Lower lobe of right lung (tissue), 2 donors: ENCODE results near the gene MESP2. TPM values are rescaled to one million over a fixed set of nuclear protein-coding genes. Genes with fewer than 3 reads are reported as not detected.

Experiments
- ATAC-seq, 2 donors: fragments of 200-7000 bp; cut with Tn5 transposase; one replicate each; pipeline ENCODE4 v1.9.1; 2020 to 2022; ENCODE audit warnings: mild to moderate bottlenecking in 2 of 2, moderate library complexity in 2 of 2
- DNase-seq: peaks from one replicate; pipeline ENCODE4 v3.0.0-alpha.2; 2020
- H3K27ac ChIP-seq: fragments of 200-600 bp; one replicate; pipeline ENCODE4 v1.8.0; 2022
- H3K27me3 ChIP-seq: fragments of 200-600 bp; one replicate; pipeline ENCODE4 v1.8.0; 2022; ENCODE audit warnings: low read depth
- H3K36me3 ChIP-seq: fragments of 200-600 bp; one replicate; pipeline ENCODE4 v1.8.0; 2022; ENCODE audit warnings: mild to moderate bottlenecking
- H3K4me1 ChIP-seq: fragments of 200-600 bp; one replicate; pipeline ENCODE4 v1.8.0; 2022
- H3K4me3 ChIP-seq: fragments of 200-600 bp; one replicate; pipeline ENCODE4 v1.8.0; 2022; ENCODE audit warnings: mild to moderate bottlenecking
- H3K9me3 ChIP-seq: fragments of 200-600 bp; one replicate; pipeline ENCODE4 v1.8.0; 2022
- CTCF ChIP-seq: fragments of 200-600 bp; IDR thresholded peaks from one replicate; pipeline ENCODE4 v1.8.0; 2022; ENCODE audit warnings: antibody characterized with exemption, mild to moderate bottlenecking
- intact Hi-C: fragments of 100-400 bp; cut with DNase I; formaldehyde crosslinking; loops from one replicate; pipeline ENCODE4 v1.11.0; 2022
- total RNA-seq: library from RNA; stranded (reverse); fragmentation: NEBNext Ultra II Directional; extraction: Animal tissue kit (Norgen Biotek cat#: 25700); gene quantifications from one replicate; pipeline ENCODE4 v1.2.1, GENCODE V29; 2021
- donor health status: DM: no; HTN: yes; CAD: no; lungs with severe emphysema.

MESP2 gene
- total RNA-seq, 1 donor from 2014 or later: not detected

DNA sequence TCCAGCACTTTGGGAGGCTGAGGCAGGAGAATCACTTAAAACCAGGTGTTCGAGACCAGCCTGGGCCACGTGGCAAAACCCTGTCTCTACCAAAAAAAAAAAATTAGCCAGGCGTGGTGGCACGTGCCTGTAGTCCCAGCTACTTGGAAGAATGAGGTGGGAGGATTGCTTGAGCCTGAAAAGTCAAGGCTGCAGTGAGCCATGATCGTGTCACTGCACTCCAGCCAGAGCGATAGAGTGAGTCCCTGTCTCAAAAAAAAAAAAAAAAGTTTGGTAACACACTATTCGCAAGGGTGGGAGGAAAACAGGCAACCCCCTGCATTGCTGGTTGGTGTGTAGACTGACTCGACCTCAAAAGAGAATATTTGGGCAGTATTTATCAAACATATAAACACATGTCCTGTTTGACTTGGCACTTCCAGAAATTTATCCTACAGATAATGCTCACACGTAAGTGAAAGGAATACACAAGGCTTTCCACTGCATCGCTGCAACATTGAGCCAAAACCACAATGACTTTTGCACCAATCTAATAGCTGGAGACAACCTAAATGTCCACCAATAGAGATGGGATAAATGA is 41.7 kb downstream of the MESP2 start:
- Histone ChIP-seq H3K27ac (no peak overlapping the region), H3K27me3 (peaks cover 31% of the 10 kb centered on the region), H3K36me3 (no peaks in the 10 kb centered on the region), H3K4me1 (peaks cover 25% of the 10 kb centered on the region), H3K9me3 (no peaks in the 10 kb centered on the region), H3K4me3 (no peak overlapping the region)
- intact Hi-C loops: no loop called here
- TF ChIP-seq CTCF: no peak
- ATAC-seq (no peak), DNase-seq (no peak)

GRCh38 chr15:89818287-89818686 is 42.2 kb downstream of the MESP2 start:
- DNase-seq (no peak), ATAC-seq (no peak)
- Histone ChIP-seq H3K27ac (no peak overlapping the region), H3K36me3 (no peaks in the 10 kb centered on the region), H3K4me1 (peaks cover 20% of the 10 kb centered on the region), H3K4me3 (no peak overlapping the region), H3K9me3 (no peaks in the 10 kb centered on the region), H3K27me3 (peaks cover 31% of the 10 kb centered on the region)
- no peak for TF ChIP-seq CTCF
- intact Hi-C loops: no loop called here

GRCh38 chr15:89820666-89821611 is 44.8 kb downstream of the MESP2 start:
- intact Hi-C loops: no loop called here
- Histone ChIP-seq H3K4me3 (no peak overlapping the region), H3K36me3 (no peaks in the 10 kb centered on the region), H3K4me1 (peaks cover 24% of the 10 kb centered on the region), H3K9me3 (no peaks in the 10 kb centered on the region), H3K27ac (no peak overlapping the region), H3K27me3 (peaks cover 12% of the 10 kb centered on the region)
- ATAC-seq (peak; percentile 74 to 81), DNase-seq (peak; percentile 73)
- TF ChIP-seq CTCF: no peak

DNA sequence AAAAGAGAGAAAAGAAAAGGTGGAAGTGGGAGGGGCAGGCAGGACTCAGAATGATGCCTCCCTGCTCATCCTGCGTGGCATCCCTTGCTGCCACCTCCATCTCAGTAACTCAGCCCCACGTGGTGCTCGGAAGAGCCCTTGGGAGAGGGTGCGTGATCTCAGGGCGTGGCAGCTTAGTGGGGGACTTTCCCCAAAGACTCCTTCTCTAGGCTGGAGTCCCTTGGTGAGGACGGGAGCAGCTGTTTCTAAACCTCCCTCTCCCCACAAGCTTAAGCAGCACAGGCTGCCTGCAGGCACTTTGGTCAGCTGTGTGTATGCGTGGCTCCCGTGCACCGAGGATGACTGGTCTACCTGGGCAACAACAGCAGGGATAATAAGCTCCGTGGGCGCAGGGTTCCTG is 45.9 kb downstream of the MESP2 start:
- H3K27me3 ChIP-seq: peaks cover 6% of the 10 kb centered on the region
- no peaks in the 10 kb centered on the region for H3K9me3 ChIP-seq
- no peak for TF ChIP-seq CTCF
- intact Hi-C loops: no loop called here
- no peak overlapping the region for H3K4me3 ChIP-seq
- H3K36me3 ChIP-seq: no peaks in the 10 kb centered on the region
- DNase-seq: no peak
- ATAC-seq: no peak
- peaks cover 25% of the 10 kb centered on the region for H3K4me1 ChIP-seq
- H3K27ac ChIP-seq: no peak overlapping the region

GRCh38 chr15:89822611-89822950 is 46.4 kb downstream of the MESP2 start:
- DNase-seq (no peak), ATAC-seq (no peak)
- peaks cover 6% of the 10 kb centered on the region for H3K27me3 ChIP-seq
- H3K4me3 ChIP-seq: no peak overlapping the region
- TF ChIP-seq CTCF: no peak
- intact Hi-C loops: no loop called here
- H3K4me1 ChIP-seq: peaks cover 25% of the 10 kb centered on the region
- H3K9me3 ChIP-seq: no peaks in the 10 kb centered on the region
- H3K27ac ChIP-seq: no peak overlapping the region
- no peaks in the 10 kb centered on the region for H3K36me3 ChIP-seq
